T-cell (primary cell): ENCODE data around the gene DEFB132. TPM values are rescaled to one million over a fixed set of nuclear protein-coding genes. Genes with fewer than 3 reads are reported as not detected.

ENCODE experiments used
- ATAC-seq, 4 experiments: fragments of 200-7000 bp in 3 of 4; fragments of 150-1000 bp in 1 of 4; cut with Tn5 transposase; replicated peaks in 1 of 4; 1 replicate in 3 of 4; 2 replicates in 1 of 4; pipeline ENCODE4 v1.10.0; 2021; ENCODE audit warnings: moderate library complexity in 3 of 4, mild to moderate bottlenecking in 2 of 4, moderate number of reproducible peaks in 1 of 4
- CTCF ChIA-PET, 2 donors: fragments of 300-600 bp; sonication (Branson Sonifier 250); formaldehyde crosslinking; loops; one replicate each; lab custom pipeline; 2022; ENCODE audit warnings: antibody characterized with exemption in 2 of 2; lab: Charles Lee
- POLR2A ChIA-PET, 2 donors: fragments of 300-600 bp; sonication (Branson Sonifier 250); formaldehyde crosslinking; loops; one replicate each; lab custom pipeline; 2022; ENCODE audit warnings: antibody characterized with exemption in 2 of 2; lab: Charles Lee
- DNase-seq, 35 experiments: peaks; one replicate each; pipeline versions ENCODE4 v3.0.0 to v3.0.0-alpha.2; 2013 to 2023
- H3K27ac ChIP-seq: one replicate; pipeline ENCODE4 v1.5.1; 2013; ENCODE audit warnings: low read length
- H3K27me3 ChIP-seq, 2 experiments: replicated peaks in 1 of 2; 1 replicate in 1 of 2; 2 replicates in 1 of 2; pipeline versions ENCODE4 v1.6.1 to v1.7.0; 2013; ENCODE audit warnings: low read length in 1 of 2, mixed read lengths in 1 of 2; ENCODE audit not compliant: control insufficient read depth in 2 of 2, insufficient read depth in 2 of 2; ENCODE audit errors: extremely low read depth in 1 of 2
- H3K36me3 ChIP-seq, 2 donors: 1 replicate in 1 of 2; 2 replicates in 1 of 2; pipeline versions ENCODE4 v1.6.1 to v1.7.0; 2013; ENCODE audit warnings: low read length in 1 of 2; ENCODE audit not compliant: control insufficient read depth in 2 of 2, insufficient read depth in 1 of 2; ENCODE audit errors: extremely low read depth in 1 of 2
- H3K4me1 ChIP-seq, 2 experiments: 1 replicate in 1 of 2; 2 replicates in 1 of 2; pipeline versions ENCODE4 v1.6.1 to v1.7.0; 2013; ENCODE audit warnings: low read length in 2 of 2, mixed read lengths in 1 of 2; ENCODE audit not compliant: insufficient read depth in 2 of 2, control insufficient read depth in 1 of 2; ENCODE audit errors: extremely low read depth in 1 of 2
- H3K4me3 ChIP-seq, 2 donors: 1 replicate in 1 of 2; 2 replicates in 1 of 2; pipeline versions ENCODE4 v1.5.1 to v1.7.0; 2013; ENCODE audit warnings: mild to moderate bottlenecking in 2 of 2, low read length in 1 of 2, moderate library complexity in 1 of 2; ENCODE audit not compliant: control insufficient read depth in 1 of 2; ENCODE audit errors: extremely low read depth in 1 of 2
- H3K9me3 ChIP-seq: 2 replicates; pipeline ENCODE4 v1.7.0; 2013
- H3K27ac Mint-ChIP-seq, 2 donors: one replicate each; pipeline ENCODE4 v1.8.0; 2020 to 2021; ENCODE audit warnings: mild to moderate bottlenecking in 2 of 2, mixed read lengths in 2 of 2
- H3K27me3 Mint-ChIP-seq, 2 donors: one replicate each; pipeline ENCODE4 v1.8.0; 2021 to 2022; ENCODE audit warnings: mixed read lengths in 2 of 2
- H3K36me3 Mint-ChIP-seq: one replicate; pipeline ENCODE4 v1.8.0; 2021; ENCODE audit warnings: mixed read lengths
- H3K4me1 Mint-ChIP-seq, 3 donors: one replicate each; pipeline ENCODE4 v1.8.0; 2020 to 2022; ENCODE audit warnings: mixed read lengths in 3 of 3, mild to moderate bottlenecking in 1 of 3
- H3K4me3 Mint-ChIP-seq, 3 donors: one replicate each; pipeline ENCODE4 v1.8.0; 2020 to 2022; ENCODE audit warnings: mild to moderate bottlenecking in 3 of 3, mixed read lengths in 3 of 3, moderate library complexity in 3 of 3
- H3K9me3 Mint-ChIP-seq, 3 donors: one replicate each; pipeline ENCODE4 v1.8.0; 2020 to 2022; ENCODE audit warnings: mixed read lengths in 3 of 3
- WGBS: methylation state at CpG from one replicate; pipeline ENCODE4 v1.1.5; 2013; ENCODE audit warnings: missing lambda C conversion rate; ENCODE audit not compliant: insufficient coverage; 5-methylcytosine and 5-hydroxymethylcytosine counted together
- total RNA-seq, 35 experiments: library from RNA in 6 of 35; stranded (reverse) in 6 of 35; fragments of 120-200 nt in 1 of 35; gene quantifications; one replicate each; pipeline versions ENCODE4 v1.2.1 to v1.2.4 and lab custom pipeline; 2013 to 2026

Gene DEFB132
- total RNA-seq, 5 donors from 2014 or later (not counting 1 experiment from before 2014, with no cell fraction given): not detected

GRCh38 chr20:289693-290083 is 32.2 kb downstream of the DEFB132 start:
- no peak for ATAC-seq
- H3K4me1 ChIP-seq: peaks cover 17 to 18% of the 10 kb centered on the region in 2 experiments
- CTCF ChIA-PET: no interaction called here
- no peaks in the 10 kb centered on the region for H3K36me3 ChIP-seq
- H3K27me3 Mint-ChIP-seq: no peaks in the 10 kb centered on the region
- POLR2A ChIA-PET: interaction anchor here in 1 of 2 donors (0.6 kb wide), 1 partner anchor 44 kb away, joined by 4 read pairs; no protein-coding TSS in a partner anchor
- H3K4me1 Mint-ChIP-seq: peaks cover 0 to 9% (median 8%) of the 10 kb centered on the region in 3 donors
- no peaks in the 10 kb centered on the region for H3K9me3 Mint-ChIP-seq
- H3K27me3 ChIP-seq: no peaks in the 10 kb centered on the region
- no peaks in the 10 kb centered on the region for H3K9me3 ChIP-seq
- no peaks in the 10 kb centered on the region for H3K36me3 Mint-ChIP-seq
- no peak for DNase-seq
- no CpG with 5 or more reads among the region's 2 CpGs for WGBS
- peak overlapping the region; percentile 5 for H3K27ac ChIP-seq
- H3K4me3 Mint-ChIP-seq: no peak overlapping the region
- H3K27ac Mint-ChIP-seq: peak overlapping the region; percentile 43 to 59
- H3K4me3 ChIP-seq: peak overlapping the region; percentile 57 to 84

DNA sequence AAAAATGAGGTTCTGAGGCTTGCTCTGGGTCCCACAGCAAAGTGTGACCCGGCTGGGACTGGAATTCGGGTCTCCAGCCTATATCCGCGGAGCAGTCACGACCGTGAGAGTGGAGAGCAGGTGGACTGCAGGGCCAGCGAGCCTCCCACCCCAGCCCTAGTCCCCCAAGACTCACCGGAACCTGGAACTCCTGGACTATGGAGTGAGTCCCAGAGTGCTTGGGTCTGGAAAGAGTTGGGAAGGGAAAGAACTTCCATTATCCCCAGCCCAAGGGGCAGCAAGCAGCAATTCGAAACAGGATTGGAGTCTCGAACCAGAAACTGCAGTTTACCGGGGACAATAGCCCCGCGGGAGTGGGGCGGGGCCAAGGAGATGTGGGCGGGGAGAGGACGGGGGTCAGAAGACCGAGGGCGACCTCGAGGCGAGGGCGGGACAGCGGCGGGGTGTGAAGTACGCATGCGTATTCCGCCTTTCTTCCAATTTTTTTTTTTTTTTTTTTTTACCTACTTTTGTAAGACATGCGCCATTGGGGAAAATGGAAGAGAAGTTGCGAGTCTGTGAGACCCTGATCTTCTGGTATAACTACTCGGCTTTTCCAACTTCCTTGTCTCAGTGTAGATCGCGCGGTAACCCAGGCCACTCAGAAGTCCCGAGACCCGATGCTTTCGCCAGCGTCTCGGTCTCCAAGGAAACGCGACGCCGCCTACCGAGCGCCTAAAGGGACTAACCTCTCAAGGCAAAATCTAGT is 32.7 kb downstream of the DEFB132 start, which contains the start of gene C20orf96:
TSS of gene C20orf96 (minus strand) at position 667 of the 748 bp plus-strand sequence. CDS start at position 527, 140 bp downstream.
- ChIA-PET POLR2A (no interaction called here), CTCF (no interaction called here)
- ATAC-seq (peak; percentile 89 to 92 (median 92)), DNase-seq (peak; percentile 65 to 89 (median 76))
- Mint-ChIP-seq H3K4me3 (no peak within 1 kb of the TSS), H3K4me1 (peaks cover 0 to 9% (median 8%) of the 10 kb centered on the region in 3 donors), H3K27ac (peak within 1 kb of the TSS; percentile 43 to 59), H3K27me3 (no peaks in the 10 kb centered on the region), H3K36me3 (no peaks in the 10 kb centered on the region), H3K9me3 (no peaks in the 10 kb centered on the region)
- peak within 1 kb of the TSS; percentile 5 for H3K27ac ChIP-seq
- peak within 1 kb of the TSS; percentile 57 to 84 for H3K4me3 ChIP-seq
- H3K9me3 ChIP-seq: no peaks in the 10 kb centered on the region
- WGBS: under 1% methylated on average over 17 of the region's 43 CpGs
- no peaks in the 10 kb centered on the region for H3K27me3 ChIP-seq
- peaks cover 17 to 18% of the 10 kb centered on the region in 2 experiments for H3K4me1 ChIP-seq
- no peaks in the 10 kb centered on the region for H3K36me3 ChIP-seq

- no peaks in the 10 kb centered on the region for H3K9me3 Mint-ChIP-seq
- Histone ChIP-seq H3K9me3 (no peaks in the 10 kb centered on the region), H3K36me3 (peaks cover under 1 to 2% of the 10 kb centered on the region in 2 donors), H3K27me3 (no peaks in the 10 kb centered on the region), H3K4me1 (peaks cover 29 to 33% of the 10 kb centered on the region in 2 experiments), H3K4me3 (no peak overlapping the region), H3K27ac (no peak overlapping the region)
- POLR2A ChIA-PET: no interaction called here
- DNase-seq (no peak), ATAC-seq (no peak)
- peaks cover 31 to 35% (median 34%) of the 10 kb centered on the region in 3 donors for H3K4me1 Mint-ChIP-seq
- no peak overlapping the region for H3K27ac Mint-ChIP-seq
- WGBS: 73% methylated on average over 3 of the region's 5 CpGs
- CTCF ChIA-PET: no interaction called here
- no peaks in the 10 kb centered on the region for H3K27me3 Mint-ChIP-seq
- no peak overlapping the region for H3K4me3 Mint-ChIP-seq
- H3K36me3 Mint-ChIP-seq: peaks cover 3% of the 10 kb centered on the region
Observed at GRCh38 chr20:294602-295001, 37.1 kb downstream of the DEFB132 start.

GRCh38 chr20:295804-296203 is 38.3 kb downstream of the DEFB132 start:
- ATAC-seq: no peak
- Histone ChIP-seq H3K27me3 (no peaks in the 10 kb centered on the region), H3K4me1 (peaks cover 29 to 34% of the 10 kb centered on the region in 2 experiments), H3K27ac (no peak overlapping the region), H3K9me3 (no peaks in the 10 kb centered on the region), H3K36me3 (peaks cover 3 to 4% of the 10 kb centered on the region in 2 donors), H3K4me3 (no peak overlapping the region)
- 96% methylated on average over 3 of the region's 4 CpGs for WGBS
- Mint-ChIP-seq H3K4me1 (peaks cover 34 to 46% (median 38%) of the 10 kb centered on the region in 3 donors), H3K27me3 (no peaks in the 10 kb centered on the region), H3K27ac (peak overlapping the region; percentile 72 to 79), H3K36me3 (peaks cover 6% of the 10 kb centered on the region), H3K9me3 (no peaks in the 10 kb centered on the region), H3K4me3 (peak overlapping the region; percentile 97 to 99 (median 98))
- ChIA-PET POLR2A (no interaction called here), CTCF (no interaction called here)
- DNase-seq: no peak

DNA sequence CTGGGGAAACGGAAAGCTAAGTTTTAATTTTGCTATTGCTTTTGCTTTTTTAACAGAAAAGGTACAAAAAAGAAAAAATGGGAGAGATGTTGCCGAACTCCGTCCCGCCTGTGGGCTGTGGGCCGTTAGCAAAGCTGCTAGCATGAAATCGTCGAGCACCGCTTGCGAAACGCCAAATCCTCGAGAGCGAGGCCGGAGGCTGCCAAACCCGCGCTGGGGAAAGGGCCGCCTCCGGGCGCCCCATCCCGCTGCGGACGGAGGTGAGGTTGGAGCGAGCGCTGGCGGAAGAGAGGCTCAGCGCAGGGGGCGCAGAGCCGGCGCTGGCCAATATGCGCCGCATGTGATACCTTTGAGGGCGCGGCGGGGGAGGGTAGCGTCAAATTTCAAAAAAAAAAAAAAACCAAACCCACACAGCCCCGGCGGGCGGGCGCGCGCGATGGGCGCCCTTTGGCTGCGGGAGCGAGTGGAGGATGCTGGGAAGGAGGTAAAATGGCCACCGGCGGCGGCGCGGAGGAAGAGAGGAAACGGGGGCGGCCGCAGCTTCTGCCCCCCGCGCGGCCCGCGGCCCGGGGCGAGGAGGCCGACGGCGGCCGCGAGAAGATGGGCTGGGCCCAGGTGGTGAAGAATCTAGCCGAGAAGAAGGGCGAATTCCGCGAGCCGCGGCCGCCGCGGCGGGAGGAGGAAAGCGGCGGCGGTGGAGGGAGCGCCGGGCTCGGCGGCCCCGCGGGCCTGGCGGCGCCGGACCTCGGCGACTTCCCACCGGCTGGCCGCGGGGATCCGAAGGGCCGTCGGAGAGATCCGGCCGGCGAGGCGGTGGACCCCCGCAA is 39.8 kb downstream of the DEFB132 start, which contains the start of gene ZCCHC3:
TSS of gene ZCCHC3 (plus strand) at position 473 of the 827 bp plus-strand sequence. CDS start at position 490, 17 bp downstream.
- WGBS: under 1% methylated on average over 90 of the region's 99 CpGs
- Histone ChIP-seq H3K4me1 (peaks cover 16 to 24% of the 10 kb centered on the region in 2 experiments), H3K4me3 (peak within 1 kb of the TSS; percentile 81 to 97), H3K9me3 (no peaks in the 10 kb centered on the region), H3K36me3 (peaks cover 3 to 4% of the 10 kb centered on the region in 2 donors), H3K27me3 (no peaks in the 10 kb centered on the region), H3K27ac (peak within 1 kb of the TSS; percentile 88)
- peak within 1 kb of the TSS; percentile 99 for H3K4me3 Mint-ChIP-seq
- H3K27ac Mint-ChIP-seq: peak within 1 kb of the TSS; percentile 99
- H3K27me3 Mint-ChIP-seq: no peaks in the 10 kb centered on the region
- peaks cover 6% of the 10 kb centered on the region for H3K36me3 Mint-ChIP-seq
- no peaks in the 10 kb centered on the region for H3K9me3 Mint-ChIP-seq
- ATAC-seq (peak; percentile 80 to 90 (median 84)), DNase-seq (peak; percentile 66 to 90 (median 77))
- H3K4me1 Mint-ChIP-seq: peaks cover 40 to 58% (median 43%) of the 10 kb centered on the region in 3 donors
- CTCF ChIA-PET: interaction anchor here in 1 of 2 donors (0.6 to 2.9 kb wide), 3 partner anchors 24 to 28 kb away, joined by 3 to 11 read pairs (median 4); partner anchors contain the start of gene SOX12
- POLR2A ChIA-PET: interaction anchor here (0.6 to 0.8 kb wide), 2 partner anchors 13 to 27 kb away, joined by 5 to 6 read pairs; no protein-coding TSS in a partner anchor
